ENCODE data around the gene PGRMC1.
"Not testable (repeated sequence)": the region's sequence is repeated elsewhere in the genome, so short reads cannot be mapped to it uniquely, and the experiment has no call there.

Gene PGRMC1

DNA sequence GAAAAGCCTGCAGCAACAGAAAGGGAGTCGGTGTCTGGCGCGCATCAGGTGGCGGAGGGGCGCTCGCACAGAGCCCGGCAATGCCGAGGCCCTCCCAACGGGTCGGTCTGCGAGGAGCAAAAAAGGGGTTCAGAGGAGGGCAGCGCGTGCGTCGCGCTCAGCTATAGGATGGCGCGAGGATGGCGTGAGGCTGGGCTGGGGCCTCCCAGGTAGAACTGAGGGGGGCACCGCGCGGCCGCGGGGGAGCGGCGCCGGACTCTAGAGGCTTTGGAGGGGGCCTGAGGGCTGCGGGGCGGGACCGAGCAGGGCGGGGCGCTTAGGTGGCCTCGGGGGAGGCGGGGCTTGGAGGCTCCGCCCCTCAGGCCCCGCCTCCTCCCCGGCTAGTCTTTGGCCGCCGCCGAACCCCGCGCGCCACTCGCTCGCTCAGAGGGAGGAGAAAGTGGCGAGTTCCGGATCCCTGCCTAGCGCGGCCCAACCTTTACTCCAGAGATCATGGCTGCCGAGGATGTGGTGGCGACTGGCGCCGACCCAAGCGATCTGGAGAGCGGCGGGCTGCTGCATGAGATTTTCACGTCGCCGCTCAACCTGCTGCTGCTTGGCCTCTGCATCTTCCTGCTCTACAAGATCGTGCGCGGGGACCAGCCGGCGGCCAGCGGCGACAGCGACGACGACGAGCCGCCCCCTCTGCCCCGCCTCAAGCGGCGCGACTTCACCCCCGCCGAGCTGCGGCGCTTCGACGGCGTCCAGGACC lies at the start of gene PGRMC1:
Gene PGRMC1 (plus strand): TSS at position 414 of the 751 bp plus-strand sequence. CDS start 79 bp downstream, at position 493.
- DNase-seq, result peak; percentile 81

DNA sequence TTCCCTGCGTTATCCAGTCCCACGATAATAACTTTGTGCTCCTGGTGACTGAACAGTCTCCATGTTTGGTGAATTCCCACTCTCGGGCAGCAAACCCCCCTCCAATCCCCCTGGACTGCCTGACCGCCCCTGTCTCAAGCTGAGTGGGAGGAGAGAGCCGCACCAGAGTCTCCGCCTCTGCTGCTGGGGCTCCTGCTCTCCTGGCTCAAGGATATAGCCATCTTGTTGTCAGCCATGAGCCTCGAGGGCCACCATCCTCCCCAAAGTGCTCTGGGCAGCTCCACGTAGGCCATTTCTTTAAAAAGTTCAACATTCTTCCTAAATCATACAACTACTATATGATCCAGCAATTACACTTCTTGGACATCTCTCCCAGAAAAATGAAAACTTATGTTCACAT lies 49.3 kb upstream of the PGRMC1 start:
- no peak for DNase-seq

DNA sequence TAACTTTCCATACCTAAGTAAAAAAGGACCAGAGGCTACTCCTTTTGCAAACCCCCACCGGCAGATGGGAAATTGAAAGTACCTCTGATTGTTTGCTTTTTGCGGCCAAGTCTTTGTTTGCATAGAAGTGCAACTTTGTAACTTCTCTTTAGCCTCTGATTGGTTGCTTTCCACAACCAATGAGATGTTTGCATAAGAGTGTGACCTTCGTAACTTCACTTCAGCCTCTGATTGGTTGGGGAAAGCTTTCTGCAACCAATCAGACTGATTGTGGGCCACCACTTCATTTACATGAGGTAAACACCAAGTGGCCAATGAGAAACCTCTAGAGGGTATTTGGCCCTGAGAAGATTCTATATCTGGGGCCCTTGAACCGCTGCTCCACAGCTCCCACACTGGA lies 48.8 kb upstream of the PGRMC1 start:
- no peak for DNase-seq

DNA sequence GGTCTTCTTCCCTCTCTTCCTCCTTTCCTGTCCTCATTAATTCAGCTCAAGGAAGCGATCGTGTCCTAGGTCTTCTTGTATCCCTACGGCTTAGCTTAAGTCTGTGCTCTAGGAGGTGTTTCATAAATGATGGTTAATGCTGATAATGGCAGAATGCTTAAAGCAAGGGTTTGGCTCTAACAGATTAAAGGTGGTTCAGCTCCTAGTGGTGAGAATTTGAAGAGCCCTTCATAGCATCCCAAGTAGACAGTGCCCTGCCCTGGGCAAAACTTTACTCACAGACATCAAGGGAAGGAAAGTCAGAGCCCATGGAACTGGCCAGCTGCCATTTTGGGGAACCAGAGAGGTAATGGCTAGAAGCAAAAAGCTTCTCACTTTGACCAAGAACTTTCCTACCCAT lies 47.0 kb upstream of the PGRMC1 start:
- no peak for DNase-seq

DNA sequence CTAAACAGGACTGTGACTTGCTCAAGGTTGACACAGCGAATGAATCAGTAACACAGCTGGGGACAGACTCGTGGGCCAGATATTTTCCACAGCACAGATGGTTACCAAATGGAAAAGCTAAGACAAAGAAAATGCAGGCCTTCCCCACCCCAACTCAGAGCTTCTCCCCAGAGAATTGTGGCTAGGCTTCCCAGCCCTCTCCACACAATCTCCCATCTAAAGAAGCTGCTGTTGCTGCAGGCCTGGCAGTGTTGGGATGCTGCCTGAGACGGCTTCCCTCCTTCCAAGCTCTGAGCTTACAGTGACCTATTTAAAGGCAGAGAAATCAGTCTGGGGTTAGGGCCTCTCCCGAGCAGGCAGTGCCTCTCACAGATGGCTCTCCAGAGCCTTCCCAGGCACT lies 46.5 kb upstream of the PGRMC1 start:
- DNase-seq, result peak; percentile 78

DNA sequence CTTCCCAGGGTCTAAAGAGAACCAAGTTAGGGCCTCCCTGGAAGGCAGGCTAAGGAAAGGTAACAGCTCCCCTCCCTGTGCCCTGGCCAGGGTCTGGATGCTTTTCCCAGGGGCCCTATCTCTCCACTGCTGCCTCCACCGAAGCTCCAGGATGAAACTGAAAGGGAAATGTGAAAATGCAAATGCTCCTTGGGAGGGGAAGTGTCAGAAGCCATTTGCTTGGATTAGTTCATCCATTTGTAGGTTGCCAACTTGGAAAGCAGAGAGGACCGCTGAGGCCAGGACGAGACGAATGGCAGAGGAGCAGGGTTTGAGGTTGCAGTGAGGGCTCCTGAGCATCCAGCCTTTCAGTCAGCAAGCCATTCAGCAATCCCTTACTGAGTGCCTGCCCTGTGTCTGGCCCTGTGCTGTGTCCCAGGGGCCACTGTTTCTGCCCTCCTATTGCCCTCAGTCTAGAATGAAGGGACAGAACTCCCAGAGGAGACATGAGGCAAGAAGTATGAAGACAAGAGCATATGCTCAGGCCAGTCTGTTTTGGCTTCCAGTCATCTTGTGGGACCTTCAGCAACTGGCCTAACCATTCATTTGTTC lies 45.9 kb upstream of the PGRMC1 start:
- DNase-seq, result no peak

DNA sequence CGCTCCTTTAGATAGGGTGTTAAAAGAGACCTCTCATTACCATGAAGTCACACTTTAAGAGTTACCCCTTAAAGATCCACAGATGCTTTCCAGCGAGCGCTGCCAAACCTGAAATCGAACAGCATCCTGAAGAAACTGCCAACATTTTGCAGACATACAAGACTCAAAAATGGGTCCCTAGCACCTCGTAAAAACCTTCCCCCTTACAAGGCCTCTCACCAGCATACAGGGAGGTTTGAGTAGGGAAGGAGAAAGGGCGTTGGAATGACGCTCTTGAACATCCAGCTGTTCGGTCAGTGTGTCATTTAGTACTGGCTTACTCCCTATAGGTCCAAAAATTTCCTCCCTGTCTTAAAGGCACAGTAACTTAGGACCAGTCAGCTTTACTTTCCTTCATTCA lies 45.3 kb upstream of the PGRMC1 start:
- DNase-seq, result peak; percentile 42

DNA sequence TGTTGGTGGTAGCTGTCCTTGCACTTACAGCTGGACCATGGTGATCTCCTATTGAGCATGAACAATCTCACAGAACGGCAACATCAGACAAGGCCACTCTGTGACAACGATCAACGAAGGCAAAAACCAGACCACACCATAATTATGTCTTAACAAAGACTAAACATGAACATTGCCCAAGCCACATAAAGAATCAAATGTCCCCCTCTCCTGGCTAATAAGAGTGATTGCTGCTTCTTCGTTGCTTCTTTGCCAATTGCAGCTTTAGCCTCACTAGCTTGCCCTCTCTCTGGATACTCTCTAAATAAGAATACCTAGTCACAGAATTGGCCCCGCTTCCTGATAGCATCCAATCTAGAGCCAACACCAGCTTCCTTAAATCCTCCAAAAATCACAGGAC lies 41.5 kb upstream of the PGRMC1 start:
- DNase-seq, result peak; percentile 22

DNA sequence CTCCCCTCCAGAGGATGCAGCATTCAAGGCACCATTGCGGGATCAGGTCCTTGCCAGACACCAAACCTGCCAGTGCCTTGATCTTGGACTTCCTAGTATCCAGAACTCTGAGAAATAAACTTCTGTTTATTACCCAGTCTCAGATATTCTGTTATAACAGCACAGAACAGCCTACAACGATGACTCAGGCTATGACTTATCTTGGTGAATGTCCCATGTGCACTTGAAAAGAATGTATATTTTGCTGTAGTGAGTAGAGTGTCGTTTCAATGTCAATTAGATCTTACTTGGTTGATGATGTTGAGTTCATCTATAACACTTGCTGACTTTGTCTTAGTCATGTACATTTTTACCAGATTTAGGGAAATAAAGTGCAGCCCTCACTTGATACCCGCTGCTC lies 34.5 kb upstream of the PGRMC1 start:
- DNase-seq, result peak; percentile 14

DNA sequence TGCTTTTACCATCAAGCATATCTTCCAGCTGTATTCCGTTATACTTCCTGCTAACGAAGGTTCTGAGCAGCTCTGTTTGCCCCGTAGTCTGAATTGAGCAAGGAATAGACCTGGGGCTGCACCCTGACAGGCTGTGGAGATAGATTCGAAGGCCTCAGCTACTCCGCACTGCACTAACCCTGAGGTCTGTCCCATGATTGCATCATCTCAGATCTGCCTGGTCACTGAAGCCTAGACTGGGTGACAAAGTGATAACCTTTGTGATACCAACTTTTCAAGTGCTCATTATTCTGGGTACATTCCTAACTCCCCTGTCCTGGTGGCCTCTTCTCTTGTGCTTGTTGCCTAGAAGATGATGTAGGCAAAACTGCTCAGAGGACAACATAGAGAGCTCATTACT lies 29.9 kb upstream of the PGRMC1 start:
- DNase-seq, result no peak

DNA sequence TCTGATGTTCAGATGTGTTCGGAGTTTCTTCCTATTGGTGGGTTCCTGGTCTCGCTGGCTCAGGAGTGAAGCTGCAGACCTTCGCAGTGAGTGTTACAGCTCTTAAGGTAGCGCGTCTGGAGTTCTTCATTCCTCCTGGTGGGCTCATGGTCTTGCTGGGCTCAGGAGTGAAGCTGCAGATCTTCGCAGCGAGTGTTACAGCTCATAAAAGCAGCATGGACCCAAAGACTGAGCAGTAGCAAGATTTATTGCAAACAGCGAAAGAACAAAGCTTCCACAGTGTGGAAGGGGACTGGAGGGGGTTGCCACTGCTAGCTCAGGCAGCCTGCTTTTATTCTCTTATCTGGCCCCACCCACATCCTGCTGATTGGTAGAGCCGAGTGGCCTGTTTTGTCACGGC lies 28.6 kb upstream of the PGRMC1 start:
- not testable (repeated sequence) for DNase-seq

DNA sequence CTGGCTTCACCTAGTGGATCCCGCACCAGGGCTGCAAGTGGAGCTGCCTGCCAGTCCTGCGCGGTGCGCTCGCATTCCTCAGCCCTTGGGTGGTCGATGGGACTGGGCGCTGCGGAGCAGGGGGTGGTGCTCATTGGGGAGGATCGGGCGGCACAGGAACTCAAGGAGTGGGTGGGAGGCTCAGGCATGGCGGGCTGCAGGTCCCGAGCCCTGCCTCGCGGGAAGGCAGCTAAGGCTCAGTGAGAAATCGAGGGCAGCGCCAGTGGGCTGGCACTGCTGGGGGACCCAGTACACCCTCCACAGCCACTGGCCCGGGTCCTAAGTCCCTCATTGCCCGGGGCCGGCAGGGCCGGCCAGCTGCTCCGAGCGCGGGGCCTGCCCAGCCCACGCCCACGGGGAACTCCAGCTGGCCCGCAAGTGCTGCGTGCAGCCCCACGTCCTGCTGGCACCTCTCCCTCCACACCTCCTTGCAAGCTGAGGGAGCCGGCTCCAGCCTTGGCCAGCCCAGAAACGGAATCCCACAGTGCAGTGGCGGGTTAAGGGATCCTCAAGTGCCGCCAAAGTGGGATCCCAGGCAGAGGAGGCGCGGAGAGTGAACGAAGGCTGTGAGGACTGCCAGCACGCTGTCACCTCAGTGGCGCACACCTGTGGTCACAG lies 27.6 kb upstream of the PGRMC1 start:
- DNase-seq, result no peak

DNA sequence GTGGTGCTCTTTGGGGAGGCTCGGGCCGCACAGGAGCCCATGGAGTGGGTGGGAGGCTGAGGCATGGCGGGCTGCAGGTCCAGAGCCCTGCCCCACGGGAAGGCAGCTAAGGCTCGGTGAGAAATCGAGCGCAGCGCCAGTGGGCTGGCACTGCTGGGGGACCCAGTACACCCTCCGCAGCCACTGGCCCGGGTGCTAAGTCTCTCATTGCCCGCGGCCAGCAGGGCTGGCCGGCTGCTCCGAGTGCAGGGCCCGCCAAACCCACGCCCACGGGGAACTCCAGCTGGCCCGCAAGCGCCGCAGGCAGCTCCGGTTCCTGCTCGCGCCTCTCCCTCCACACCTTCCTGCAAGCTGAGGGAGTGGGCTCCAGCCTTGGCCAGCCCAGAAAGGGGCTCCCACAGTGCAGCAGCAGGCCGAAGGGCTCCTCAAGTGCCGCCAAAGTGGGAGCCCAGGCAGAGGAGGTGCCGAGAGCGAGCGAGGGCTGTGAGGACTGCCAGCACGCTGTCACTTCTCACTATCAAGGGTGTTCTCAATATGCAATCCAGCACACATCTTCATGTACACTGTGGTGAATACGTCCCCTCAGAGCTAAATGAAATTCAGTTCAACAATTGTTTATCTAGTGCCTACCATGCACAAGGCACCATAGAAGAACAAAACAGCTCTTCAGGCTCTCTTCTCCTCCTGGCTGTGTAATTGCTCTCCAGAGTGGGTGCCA lies 25.0 kb upstream of the PGRMC1 start:
- DNase-seq, result not testable (repeated sequence)

DNA sequence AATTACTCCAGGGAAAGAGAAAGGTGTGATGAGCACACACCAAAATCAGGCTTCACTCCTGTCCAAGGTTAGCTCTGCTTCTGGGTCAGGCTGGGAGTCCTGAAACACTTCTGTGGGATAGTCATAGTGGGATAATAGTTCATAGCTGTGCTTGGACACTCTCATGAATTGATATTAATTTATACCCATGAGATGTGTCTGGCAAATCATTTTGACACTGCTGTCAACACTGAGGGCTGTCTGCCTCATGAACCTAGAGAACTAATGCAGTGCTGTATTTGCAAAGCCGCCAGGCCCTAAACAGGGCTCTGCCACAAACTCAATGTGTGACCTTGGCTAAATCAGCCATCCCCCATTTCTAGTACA lies 24.5 kb upstream of the PGRMC1 start:
- no peak for DNase-seq

DNA sequence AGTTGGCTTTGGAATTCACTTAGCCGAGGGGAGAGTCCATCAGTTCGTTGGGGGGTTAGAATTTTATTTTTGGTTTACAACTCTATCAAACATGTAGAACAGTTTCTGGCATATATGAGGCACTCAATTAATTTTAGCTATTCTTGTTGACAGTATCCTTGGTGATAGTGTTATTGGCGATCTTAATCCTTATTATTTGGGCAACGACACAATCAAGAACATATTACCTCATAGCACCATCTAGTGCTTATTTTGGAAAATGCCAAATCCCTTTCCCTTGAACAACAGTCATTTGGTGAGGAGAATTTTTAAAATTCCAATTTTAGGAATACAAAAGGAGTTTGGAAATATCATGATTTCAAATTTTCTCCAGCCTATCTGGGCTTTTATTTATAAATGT lies 17.9 kb upstream of the PGRMC1 start:
- DNase-seq, result no peak

DNA sequence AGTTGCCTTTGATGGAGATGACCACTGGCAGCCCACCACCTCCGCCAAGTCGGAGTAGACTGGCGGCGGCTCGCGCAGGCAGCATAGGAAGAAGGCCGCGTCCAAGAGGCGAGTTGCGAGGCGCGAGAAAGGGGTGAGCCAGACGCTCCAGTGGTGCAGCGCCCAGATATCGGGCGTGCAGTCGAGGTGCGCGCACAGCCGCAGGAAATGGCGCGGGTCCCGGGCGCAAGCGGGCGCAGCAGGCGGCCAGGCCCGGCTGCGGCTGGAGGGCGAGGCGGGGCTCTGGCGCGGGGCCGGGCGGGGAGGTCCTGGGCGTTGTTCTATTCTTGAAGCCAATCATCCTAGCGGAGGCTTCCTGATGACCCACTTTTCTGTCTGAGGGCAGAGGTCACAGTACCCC lies 13.2 kb upstream of the PGRMC1 start:
- DNase-seq, result no peak

DNA sequence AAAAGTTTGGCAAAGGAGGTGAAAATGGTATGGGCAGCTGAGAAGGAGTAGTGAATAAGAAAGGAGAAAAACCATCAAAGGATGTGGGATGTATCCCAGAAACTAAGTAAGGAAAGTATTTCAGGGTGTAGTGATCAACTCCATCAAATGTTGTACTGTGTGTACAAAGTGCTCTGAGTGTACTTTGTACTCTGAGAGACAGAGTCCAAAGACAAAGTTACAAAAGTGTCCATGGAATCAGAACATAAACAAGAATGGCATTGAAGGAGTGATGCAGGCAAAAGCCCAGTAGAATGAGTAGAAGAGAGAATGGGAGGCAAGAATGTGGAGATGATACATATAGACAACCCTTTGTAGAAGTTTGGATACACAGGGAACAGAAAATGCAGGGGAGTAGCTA lies 12.3 kb upstream of the PGRMC1 start:
- no peak for DNase-seq

DNA sequence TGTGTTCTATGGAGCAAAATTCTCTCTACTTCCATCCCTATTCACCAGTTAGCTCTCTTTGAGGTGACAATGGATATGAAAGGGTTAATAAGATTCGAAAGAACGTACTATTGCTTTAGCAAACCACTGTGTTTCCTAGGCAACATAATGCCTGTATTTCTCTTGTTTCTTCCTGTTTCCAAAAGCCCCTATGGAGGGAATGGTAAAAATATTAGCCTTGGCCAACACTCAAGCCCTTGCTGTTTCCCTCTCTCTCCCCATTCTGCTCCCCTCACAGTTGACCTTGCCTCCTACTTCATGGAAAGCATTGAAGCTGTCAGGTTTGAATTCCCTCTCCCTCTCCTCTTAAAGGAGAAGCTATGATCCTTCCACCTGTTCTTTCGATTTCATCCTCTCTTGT lies 9.6 kb upstream of the PGRMC1 start:
- DNase-seq, result no peak

DNA sequence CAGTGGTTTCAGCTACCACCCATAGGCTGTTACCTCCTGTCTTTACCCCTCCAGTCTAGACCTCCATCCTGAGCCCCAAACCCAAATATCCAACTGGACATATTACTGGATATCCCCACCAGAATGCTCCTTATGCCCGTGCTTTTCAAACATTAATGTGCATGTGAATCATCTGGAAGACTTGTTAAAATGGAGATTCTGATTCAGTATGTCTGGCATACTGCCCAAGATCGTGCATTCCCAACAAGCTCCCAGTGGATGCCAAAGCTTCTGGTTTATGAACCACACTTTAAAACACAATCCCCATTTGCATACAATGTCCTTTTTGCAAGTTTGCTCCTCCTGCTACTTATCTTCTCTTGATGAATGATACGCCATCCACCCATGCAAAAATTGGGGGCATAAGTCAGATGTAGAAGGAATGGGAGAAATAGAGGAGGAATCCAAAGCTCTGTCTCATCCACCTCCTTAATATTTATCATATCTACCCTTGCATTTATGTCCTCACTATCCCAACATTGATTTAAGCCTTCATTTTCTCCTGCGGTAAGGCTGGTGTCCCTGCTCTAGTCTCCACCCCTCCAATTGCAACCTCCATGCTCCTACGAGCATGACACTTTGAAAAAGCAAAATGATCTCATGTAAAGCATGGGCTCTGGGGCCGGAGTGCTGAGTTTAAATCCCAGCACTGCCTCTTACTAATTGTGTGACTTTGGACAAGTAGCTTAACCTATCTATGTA lies 7.4 kb upstream of the PGRMC1 start:
- peak; percentile 93 for DNase-seq

DNA sequence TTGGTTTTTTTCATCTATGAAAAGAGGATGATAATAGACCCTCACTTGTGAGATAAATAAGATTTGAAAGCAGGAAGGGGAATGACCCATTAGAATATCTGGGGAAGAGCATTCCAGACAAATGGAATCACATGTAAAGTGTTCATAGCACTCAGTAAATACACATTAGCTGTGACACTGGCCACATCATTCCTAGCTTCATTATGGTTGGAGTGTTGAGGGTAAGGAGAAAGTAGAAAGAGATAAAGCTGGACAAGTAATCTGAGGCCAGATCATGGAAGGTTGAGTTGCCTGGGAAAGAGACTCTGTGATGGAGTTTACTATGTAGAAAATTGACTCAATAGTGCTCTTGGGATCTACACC lies 6.9 kb upstream of the PGRMC1 start:
- DNase-seq, result no peak

DNA sequence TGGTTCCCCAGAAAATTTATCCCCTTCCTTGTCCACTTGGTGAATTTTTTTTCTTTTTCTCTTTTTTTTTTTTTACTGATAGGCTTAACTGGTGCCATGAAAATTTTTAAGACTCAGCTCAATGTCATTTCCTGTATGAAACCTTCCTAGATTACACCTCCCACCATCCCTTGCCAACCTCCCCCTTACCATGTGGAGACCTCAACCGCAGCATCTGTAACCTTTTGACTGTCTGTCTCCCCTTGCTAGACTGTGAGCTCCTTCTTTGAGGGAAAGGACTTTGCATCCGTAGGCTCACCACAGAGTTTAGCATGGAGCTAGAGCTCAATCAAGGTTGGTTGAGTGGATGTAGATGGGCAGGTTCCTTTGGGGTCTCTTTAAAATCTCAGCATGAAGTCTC lies 5.2 kb upstream of the PGRMC1 start:
- DNase-seq, result no peak

DNA sequence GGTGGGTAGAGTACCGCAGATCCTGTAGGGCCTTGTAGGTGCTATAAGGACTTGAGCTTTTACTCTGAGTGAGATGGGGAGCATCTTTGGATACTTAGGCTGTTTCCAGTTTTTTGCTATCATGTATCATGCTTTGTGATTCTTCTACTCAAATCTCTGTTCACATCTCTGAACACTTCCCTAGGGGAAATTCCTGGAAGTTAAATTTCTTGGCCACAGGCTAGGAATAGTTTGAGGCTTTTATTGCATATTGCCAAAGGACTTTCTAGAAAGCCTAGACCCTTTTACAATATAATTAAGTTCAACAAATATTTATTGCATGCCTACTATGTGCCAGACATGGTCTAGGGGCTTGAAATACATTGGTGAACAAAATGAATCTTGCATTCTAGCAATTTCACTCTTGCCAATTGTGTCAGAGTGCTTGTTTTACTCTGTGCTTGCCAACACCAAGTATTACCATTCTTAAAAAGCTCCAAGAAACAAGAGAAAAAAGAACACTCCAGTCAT lies 4.1 kb upstream of the PGRMC1 start:
- DNase-seq, result no peak

DNA sequence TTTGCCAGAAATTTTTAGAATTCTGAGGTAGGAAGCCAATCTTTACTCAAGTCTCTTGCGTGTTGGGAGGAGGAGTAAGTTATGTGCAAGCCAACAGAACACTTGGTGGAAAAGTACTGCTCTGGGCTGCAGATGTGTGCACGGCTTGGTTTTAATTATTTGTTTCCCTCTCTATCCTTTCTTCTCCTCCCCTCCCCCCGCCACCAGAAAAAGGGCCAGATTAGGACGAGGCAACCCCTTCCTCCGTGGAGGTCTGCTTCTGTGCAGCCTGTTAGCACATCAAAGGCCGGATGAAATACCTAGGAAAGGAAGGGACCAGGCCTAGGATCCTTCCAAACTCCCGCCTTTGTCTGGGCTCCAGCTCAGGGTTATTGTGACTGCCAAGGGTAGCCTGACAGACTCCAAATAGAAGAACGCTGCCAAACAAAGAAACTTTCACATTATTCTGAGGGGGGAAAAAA lies 1.0 kb upstream of the PGRMC1 start:
- DNase-seq, result peak; percentile 67

All from fibroblast of skin of right quadriceps (primary cell).